ENCODE results near the gene MOCOS.
"Not testable (repeated sequence)": the region's sequence is repeated elsewhere in the genome, so short reads cannot be mapped to it uniquely, and the experiment has no call there.

The MOCOS gene

GRCh38 chr18:36199691-36200295 is 12.5 kb downstream of the MOCOS start:
- no peak overlapping the region for H3K27ac Mint-ChIP-seq
- H3K36me3 Mint-ChIP-seq (ENCODE audit: low read depth) = no peaks in the 10 kb centered on the region
- peaks cover 10% of the 10 kb centered on the region for H3K27me3 Mint-ChIP-seq (ENCODE audit: low read depth)
- no peak for TF ChIP-seq CTCF (IDR thresholded peaks at IDR 0.05; ENCODE audit: unreplicated experiment in 3 of 3)
- H3K9me3 Mint-ChIP-seq = no peaks in the 10 kb centered on the region
- peaks cover 6% of the 10 kb centered on the region for H3K4me1 Mint-ChIP-seq
- no peak overlapping the region for H3K4me3 Mint-ChIP-seq

GRCh38 chr18:36200354-36200771 is 13.1 kb downstream of the MOCOS start:
- peaks cover 6% of the 10 kb centered on the region for H3K4me1 Mint-ChIP-seq
- no peak overlapping the region for H3K27ac Mint-ChIP-seq
- no peaks in the 10 kb centered on the region for H3K9me3 Mint-ChIP-seq
- no peak overlapping the region for H3K4me3 Mint-ChIP-seq
- no peaks in the 10 kb centered on the region for H3K36me3 Mint-ChIP-seq (ENCODE audit: low read depth)
- peaks cover 10% of the 10 kb centered on the region for H3K27me3 Mint-ChIP-seq (ENCODE audit: low read depth)
- no peak for TF ChIP-seq CTCF (IDR thresholded peaks at IDR 0.05; ENCODE audit: unreplicated experiment in 3 of 3)

- no peak overlapping the region for H3K4me3 Mint-ChIP-seq
- H3K27ac Mint-ChIP-seq = no peak overlapping the region
- TF ChIP-seq CTCF (IDR thresholded peaks at IDR 0.05; ENCODE audit: unreplicated experiment in 3 of 3) = no peak
- H3K4me1 Mint-ChIP-seq = no peaks in the 10 kb centered on the region
- H3K36me3 Mint-ChIP-seq (ENCODE audit: low read depth) = no peaks in the 10 kb centered on the region
- peaks cover 3% of the 10 kb centered on the region for H3K9me3 Mint-ChIP-seq
- peaks cover 10% of the 10 kb centered on the region for H3K27me3 Mint-ChIP-seq (ENCODE audit: low read depth)
Observed at GRCh38 chr18:36201765-36202164, 14.5 kb downstream of the MOCOS start.

GRCh38 chr18:36203360-36203895 is 16.1 kb downstream of the MOCOS start:
- no peak overlapping the region for H3K4me3 Mint-ChIP-seq
- no peak overlapping the region for H3K27ac Mint-ChIP-seq
- H3K36me3 Mint-ChIP-seq (ENCODE audit: low read depth) = no peaks in the 10 kb centered on the region
- no peak for TF ChIP-seq CTCF (IDR thresholded peaks at IDR 0.05; ENCODE audit: unreplicated experiment in 3 of 3)
- no peaks in the 10 kb centered on the region for H3K4me1 Mint-ChIP-seq
- H3K27me3 Mint-ChIP-seq (ENCODE audit: low read depth) = peaks cover 4% of the 10 kb centered on the region
- H3K9me3 Mint-ChIP-seq = peaks cover 11% of the 10 kb centered on the region

GRCh38 chr18:36205166-36205565 is 17.9 kb downstream of the MOCOS start:
- no peak overlapping the region for H3K27ac Mint-ChIP-seq
- H3K36me3 Mint-ChIP-seq (ENCODE audit: low read depth) = no peaks in the 10 kb centered on the region
- no peaks in the 10 kb centered on the region for H3K4me1 Mint-ChIP-seq
- peaks cover 16% of the 10 kb centered on the region for H3K9me3 Mint-ChIP-seq
- no peak overlapping the region for H3K4me3 Mint-ChIP-seq
- H3K27me3 Mint-ChIP-seq (ENCODE audit: low read depth) = peaks cover 4% of the 10 kb centered on the region
- no peak for TF ChIP-seq CTCF (IDR thresholded peaks at IDR 0.05; ENCODE audit: unreplicated experiment in 3 of 3)

- peaks cover 7% of the 10 kb centered on the region for H3K4me1 Mint-ChIP-seq
- H3K4me3 Mint-ChIP-seq = no peak overlapping the region
- peaks cover 3% of the 10 kb centered on the region for H3K27me3 Mint-ChIP-seq (ENCODE audit: low read depth)
- H3K36me3 Mint-ChIP-seq (ENCODE audit: low read depth) = no peaks in the 10 kb centered on the region
- no peak overlapping the region for H3K27ac Mint-ChIP-seq
- no peak for TF ChIP-seq CTCF (IDR thresholded peaks at IDR 0.05; ENCODE audit: unreplicated experiment in 3 of 3)
- peaks cover 16% of the 10 kb centered on the region for H3K9me3 Mint-ChIP-seq
Observed at GRCh38 chr18:36207303-36207702, 20.0 kb downstream of the MOCOS start.

- not testable (repeated sequence) for H3K27ac Mint-ChIP-seq; H3K4me3 Mint-ChIP-seq; H3K36me3 Mint-ChIP-seq (ENCODE audit: low read depth); H3K27me3 Mint-ChIP-seq (ENCODE audit: low read depth)
- H3K4me1 Mint-ChIP-seq = peaks cover 14% of the 10 kb centered on the region
- peaks cover 16% of the 10 kb centered on the region for H3K9me3 Mint-ChIP-seq
Observed at GRCh38 chr18:36207969-36208368, 20.7 kb downstream of the MOCOS start.
